HG02970 (cell line): ENCODE data around the gene LIPT2.

Experiments
- ATAC-seq: cut with Tn5 transposase; IDR thresholded peaks from one replicate; pipeline ENCODE4 v1.9.1; 2021; ENCODE audit warnings: mild to moderate bottlenecking, moderate library complexity, moderate number of reproducible peaks; ENCODE audit not compliant: unreplicated experiment, low FRiP score

The LIPT2 gene

GRCh38 chr11:74504100-74504691 lies 10.7 kb upstream of the LIPT2 start:
- no peak for ATAC-seq

- no peak for ATAC-seq
Observed at GRCh38 chr11:74494916-74495315, 1.4 kb upstream of the LIPT2 start.

GRCh38 chr11:74493791-74494630 lies 487 bp upstream of the LIPT2 start:
- no peak for ATAC-seq

GRCh38 chr11:74492084-74492483 lies 1.4 kb downstream of the LIPT2 start:
- no peak for ATAC-seq

GRCh38 chr11:74490941-74491340 lies 2.6 kb downstream of the LIPT2 start:
- no peak for ATAC-seq

- ATAC-seq = no peak
Observed at GRCh38 chr11:74487875-74488274, 5.6 kb downstream of the LIPT2 start.

- ATAC-seq = no peak
Observed at GRCh38 chr11:74485868-74486267, 7.7 kb downstream of the LIPT2 start.

- ATAC-seq = no peak
Observed at GRCh38 chr11:74480688-74481417, 12.7 kb downstream of the LIPT2 start.

GRCh38 chr11:74479732-74480123 lies 13.8 kb downstream of the LIPT2 start:
- ATAC-seq = no peak

GRCh38 chr11:74478877-74479731 lies 14.4 kb downstream of the LIPT2 start:
- no peak for ATAC-seq

GRCh38 chr11:74476536-74476935 lies 17.0 kb downstream of the LIPT2 start:
- no peak for ATAC-seq

GRCh38 chr11:74474316-74474715 lies 19.2 kb downstream of the LIPT2 start:
- ATAC-seq = no peak

GRCh38 chr11:74473382-74474173 lies 19.9 kb downstream of the LIPT2 start:
- no peak for ATAC-seq

- no peak for ATAC-seq
Observed at GRCh38 chr11:74471668-74472429, 21.7 kb downstream of the LIPT2 start.

- no peak for ATAC-seq
Observed at GRCh38 chr11:74471037-74471436, 22.5 kb downstream of the LIPT2 start.

GRCh38 chr11:74470526-74470925 lies 23.0 kb downstream of the LIPT2 start:
- no peak for ATAC-seq

- no peak for ATAC-seq
Observed at GRCh38 chr11:74468936-74469335, 24.6 kb downstream of the LIPT2 start.

GRCh38 chr11:74468521-74468920 lies 25.0 kb downstream of the LIPT2 start:
- ATAC-seq = no peak

GRCh38 chr11:74468058-74468457 lies 25.5 kb downstream of the LIPT2 start:
- ATAC-seq = no peak
